Activated B cell treated with CpG ODN at 0.5 μM for 24 hours (primary cell): ENCODE results near the gene MYO1A. TPM values are rescaled to one million over a fixed set of nuclear protein-coding genes. Genes with fewer than 3 reads are reported as not detected.
A peak's percentile ranks its signal among the peaks of the same experiment; 100 is the strongest.
"Not testable (repeated sequence)": the region's sequence is repeated elsewhere in the genome, so short reads cannot be mapped to it uniquely, and the experiment has no call there.

Experiments
- ATAC-seq: fragments of 200-7000 bp; cut with Tn5 transposase; one replicate; pipeline ENCODE4 v1.10.0; 2021; ENCODE audit warnings: low read depth, mild to moderate bottlenecking, moderate library complexity
- CTCF ChIA-PET: fragments of 350-600 bp; sonication (Branson Sonifier 250); formaldehyde crosslinking; loops from one replicate; lab custom pipeline; 2021; ENCODE audit warnings: antibody characterized with exemption; lab: Charles Lee
- POLR2A ChIA-PET: fragments of 350-600 bp; sonication (Branson Sonifier 250); formaldehyde crosslinking; loops from one replicate; lab custom pipeline; 2021; ENCODE audit warnings: antibody characterized with exemption; lab: Charles Lee
- DNase-seq: peaks from one replicate; pipeline ENCODE4 v3.0.0; 2022
- H3K27ac Mint-ChIP-seq: one replicate; pipeline ENCODE4 v1.8.0; 2020; ENCODE audit warnings: mixed read lengths
- H3K27me3 Mint-ChIP-seq: one replicate; pipeline ENCODE4 v1.8.0; 2021; ENCODE audit warnings: mixed read lengths
- H3K36me3 Mint-ChIP-seq: one replicate; pipeline ENCODE4 v1.8.0; 2021; ENCODE audit warnings: low read depth, mixed read lengths
- H3K4me1 Mint-ChIP-seq: one replicate; pipeline ENCODE4 v1.8.0; 2021; ENCODE audit warnings: mixed read lengths
- H3K4me3 Mint-ChIP-seq: one replicate; pipeline ENCODE4 v1.8.0; 2020; ENCODE audit warnings: mild to moderate bottlenecking, mixed read lengths
- H3K9me3 Mint-ChIP-seq: one replicate; pipeline ENCODE4 v1.8.0; 2020; ENCODE audit warnings: mixed read lengths
- CTCF ChIP-seq: fragments of 200-600 bp; IDR thresholded peaks from one replicate; pipeline ENCODE4 v1.8.0; 2022; ENCODE audit warnings: antibody characterized with exemption, mild to moderate bottlenecking
- intact Hi-C: fragments of 100-400 bp; cut with micrococcal nuclease; formaldehyde crosslinking; loops from one replicate; pipeline ENCODE4 v1.15.1; 2024
- total RNA-seq: library from RNA; stranded (reverse); gene quantifications from 2 replicates; pipeline ENCODE4 v1.2.3, GENCODE V29; 2022

The MYO1A gene
- total RNA-seq, 1 donor from 2014 or later: 0.71 TPM

DNA sequence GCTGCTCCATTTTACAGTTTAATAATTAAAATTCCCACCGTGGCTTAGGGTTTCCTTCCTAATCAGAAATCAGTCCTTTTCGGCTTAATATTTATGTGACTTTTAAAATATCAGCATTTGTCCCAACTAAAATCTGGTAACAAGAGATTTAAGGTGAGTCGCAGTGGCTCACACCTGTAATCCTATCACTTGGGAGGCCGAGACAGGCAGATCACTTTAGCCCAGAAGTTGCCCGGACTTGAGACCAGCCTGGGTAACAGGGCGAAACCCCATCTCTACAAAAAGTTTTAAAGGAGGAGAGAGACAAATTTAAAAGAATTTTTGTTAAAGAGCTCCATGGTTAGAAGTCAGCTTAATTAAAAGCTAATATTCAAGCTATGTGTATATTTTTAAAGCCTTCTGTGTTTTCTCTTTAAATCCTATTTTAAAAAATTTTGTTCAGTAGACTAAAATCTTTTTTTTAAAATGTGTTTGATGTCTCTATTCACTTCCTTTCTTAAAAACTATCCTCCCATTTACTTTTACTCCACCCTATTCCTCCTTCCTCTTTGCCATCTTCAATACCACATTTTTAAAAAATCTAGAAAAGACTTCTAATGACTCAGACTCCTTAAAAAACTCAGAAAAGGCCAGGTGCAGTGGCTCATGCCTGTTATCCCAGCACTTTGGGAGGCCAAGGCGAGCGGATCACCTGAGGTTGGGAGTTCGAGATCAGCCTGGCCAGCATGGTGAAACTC is 29.8 kb downstream of the MYO1A start:
- no peaks in the 10 kb centered on the region for H3K36me3 Mint-ChIP-seq
- no peak for DNase-seq
- H3K27ac Mint-ChIP-seq: no peak overlapping the region
- no peak overlapping the region for H3K4me3 Mint-ChIP-seq
- intact Hi-C loops: no loop called here
- ATAC-seq: no peak
- no peak for TF ChIP-seq CTCF
- POLR2A ChIA-PET: no interaction called here
- no peaks in the 10 kb centered on the region for H3K9me3 Mint-ChIP-seq
- no peaks in the 10 kb centered on the region for H3K27me3 Mint-ChIP-seq
- H3K4me1 Mint-ChIP-seq: peaks cover 8% of the 10 kb centered on the region
- CTCF ChIA-PET: no interaction called here

- ChIA-PET POLR2A (no interaction called here), CTCF (interaction anchor here (1.1 kb wide), 1 partner anchor 12 kb away, joined by 3 read pairs; no protein-coding TSS in a partner anchor)
- no peak for ATAC-seq
- no peak for DNase-seq
- Mint-ChIP-seq H3K4me1 (peaks cover 8% of the 10 kb centered on the region), H3K27me3 (no peaks in the 10 kb centered on the region), H3K36me3 (no peaks in the 10 kb centered on the region), H3K27ac (no peak overlapping the region), H3K4me3 (no peak overlapping the region), H3K9me3 (no peaks in the 10 kb centered on the region)
- intact Hi-C loops: no loop called here
- no peak for TF ChIP-seq CTCF
These were observed 31.0 kb downstream of the MYO1A start for GRCh38 chr12:57018906-57019305.

DNA sequence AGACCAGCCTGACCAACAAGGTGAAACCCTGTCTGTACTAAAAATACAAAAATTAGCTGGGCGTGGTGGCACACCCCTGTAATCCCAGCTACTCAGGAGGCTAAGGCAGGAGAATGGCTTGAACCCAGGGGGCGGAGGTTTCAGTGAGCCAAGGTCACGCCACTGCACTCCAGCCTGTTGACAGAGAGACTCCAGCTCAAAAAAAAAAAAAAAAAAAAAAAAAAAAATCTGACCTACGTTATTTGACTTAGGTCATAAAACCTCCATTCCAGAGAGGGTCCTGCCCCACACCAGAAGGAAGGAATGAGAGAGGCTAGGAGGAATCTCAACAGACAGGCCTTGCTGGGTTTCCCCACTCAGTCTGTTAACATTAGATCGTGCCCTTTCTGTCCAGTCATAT is 31.6 kb downstream of the MYO1A start:
- ChIA-PET CTCF (interaction anchor here (1.1 kb wide), 1 partner anchor 13 kb away, joined by 3 read pairs; no protein-coding TSS in a partner anchor), POLR2A (interaction anchor here (0.6 to 0.8 kb wide), 4 partner anchors 9 to 51 kb away, joined by 3 to 8 read pairs (median 5); no protein-coding TSS in a partner anchor)
- H3K9me3 Mint-ChIP-seq, DNase-seq, ATAC-seq, H3K27ac Mint-ChIP-seq, H3K27me3 Mint-ChIP-seq, intact Hi-C loops, H3K36me3 Mint-ChIP-seq, H3K4me1 Mint-ChIP-seq, H3K4me3 Mint-ChIP-seq: not testable (repeated sequence)

DNA sequence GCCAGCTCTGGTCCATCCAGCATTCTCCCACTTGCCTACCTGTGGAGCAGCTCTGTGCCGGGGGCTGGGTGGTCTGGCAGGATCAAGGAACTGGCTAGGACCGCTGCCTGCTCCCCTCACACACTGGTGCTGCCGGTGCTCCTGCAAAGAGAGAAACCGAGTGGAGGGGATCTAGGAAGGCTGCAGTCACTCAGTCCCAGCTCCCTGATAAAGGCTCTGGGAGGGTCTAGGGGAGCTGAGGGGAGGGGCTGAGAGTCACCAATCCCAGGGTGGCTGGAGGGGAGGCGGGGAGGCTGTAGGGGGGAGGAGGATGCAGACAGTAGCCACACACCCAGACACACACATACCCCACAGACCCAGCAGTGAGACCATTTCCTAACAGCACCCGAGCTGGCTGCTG is 33.6 kb downstream of the MYO1A start, which contains the start of gene TAC3:
Gene TAC3, minus strand, starts transcription at position 182 of the 400 bp plus-strand sequence. CDS start 732 bp downstream, outside the sequence.
- no peaks in the 10 kb centered on the region for H3K27me3 Mint-ChIP-seq
- H3K9me3 Mint-ChIP-seq: no peaks in the 10 kb centered on the region
- ChIA-PET POLR2A (interaction anchor here (0.6 to 1.1 kb wide), 3 partner anchors 21 to 158 kb away, joined by 3 to 4 read pairs (median 3); no protein-coding TSS in a partner anchor), CTCF (interaction anchor here (0.8 to 1.8 kb wide), 2 partner anchors 9 to 13 kb away, joined by 3 to 6 read pairs; no protein-coding TSS in a partner anchor)
- H3K4me3 Mint-ChIP-seq: no peak within 1 kb of the TSS
- ATAC-seq: no peak
- peaks cover 23% of the 10 kb centered on the region for H3K4me1 Mint-ChIP-seq
- no peak for TF ChIP-seq CTCF
- H3K27ac Mint-ChIP-seq: no peak within 1 kb of the TSS
- intact Hi-C loops: no loop called here
- DNase-seq: no peak
- H3K36me3 Mint-ChIP-seq: no peaks in the 10 kb centered on the region

DNA sequence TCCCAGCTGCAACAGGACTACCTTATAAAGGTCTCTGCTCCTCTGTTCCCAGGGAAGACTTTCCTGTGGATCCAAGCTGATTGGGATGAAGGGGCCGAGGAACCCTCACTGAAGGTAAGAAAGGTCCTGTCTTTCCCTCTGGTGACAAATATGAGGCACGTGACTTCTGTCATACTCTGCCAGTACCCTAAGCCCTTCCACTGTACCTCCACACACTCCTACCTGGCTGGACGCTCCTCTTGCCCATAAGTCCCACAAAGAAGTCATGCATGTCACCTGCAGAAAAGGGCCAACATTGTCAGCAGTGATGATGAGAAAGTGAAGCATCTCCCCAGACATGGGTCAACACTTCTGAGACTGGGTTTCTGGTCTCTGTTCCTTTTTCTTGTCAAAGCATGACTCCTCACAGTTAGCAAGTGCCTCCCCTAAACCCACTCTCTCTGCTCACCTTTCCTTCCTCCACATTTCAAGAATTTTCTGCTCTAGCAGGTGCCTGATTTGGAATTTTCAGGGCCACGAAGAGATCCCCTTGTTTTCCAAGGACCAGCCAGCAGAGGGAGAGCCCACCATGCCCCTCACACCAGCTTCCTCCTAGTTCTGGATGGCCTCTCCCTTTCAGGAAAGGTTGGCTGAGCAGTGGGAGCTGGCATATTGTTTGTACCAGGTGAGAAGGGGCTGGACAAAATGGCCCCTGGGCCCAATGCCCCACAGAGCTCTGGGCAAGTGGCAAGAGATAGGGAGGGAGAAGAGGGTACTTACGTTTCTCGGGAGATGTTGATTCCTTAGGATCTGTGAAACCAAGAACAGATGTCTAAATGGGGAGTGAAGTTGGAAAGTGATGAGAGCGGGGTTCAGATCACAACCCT is 37.1 kb downstream of the MYO1A start:
- no peak for TF ChIP-seq CTCF
- DNase-seq: no peak
- intact Hi-C loops: no loop called here
- Mint-ChIP-seq H3K4me3 (no peak overlapping the region), H3K27me3 (no peaks in the 10 kb centered on the region), H3K36me3 (no peaks in the 10 kb centered on the region), H3K4me1 (peaks cover 21% of the 10 kb centered on the region), H3K9me3 (no peaks in the 10 kb centered on the region), H3K27ac (peak overlapping the region; percentile 24)
- peak; percentile 77 for ATAC-seq
- ChIA-PET POLR2A (no interaction called here), CTCF (interaction anchor here (0.9 to 9.6 kb wide), 2 partner anchors 8 to 47 kb away, joined by 4 to 89 read pairs; no protein-coding TSS in a partner anchor)
